Caco-2 (cell line): ENCODE measurements around the gene ALOX12B. TPM values are rescaled to one million over a fixed set of nuclear protein-coding genes. Genes with fewer than 3 reads are reported as not detected.

Experiments used
- BruUV-seq: library from RNA; stranded (reverse); fragments of 400-500 nt; replicated peaks from 2 replicates; lab custom pipeline; 2021; lab: Mats Ljungman, UMichigan
- CTCF ChIA-PET: fragments of 300-600 bp; sonication (Branson Sonifier 250); formaldehyde crosslinking; loops from one replicate; lab custom pipeline; 2022; ENCODE audit warnings: antibody characterized with exemption; lab: Charles Lee
- POLR2A ChIA-PET: fragments of 300-600 bp; sonication (Branson Sonifier 250); formaldehyde crosslinking; loops from one replicate; lab custom pipeline; 2022; ENCODE audit warnings: antibody characterized with exemption; lab: Charles Lee
- DNase-seq, 2 experiments: peaks; one replicate each; pipeline versions ENCODE4 v3.0.0 to v3.0.0-alpha.2; 2020 to 2022
- H3K27me3 ChIP-seq: replicated peaks from 2 replicates; pipeline ENCODE4 v1.6.0; 2011; ENCODE audit warnings: low read length; ENCODE audit not compliant: control insufficient read depth, insufficient read depth
- H3K36me3 ChIP-seq: 2 replicates; pipeline ENCODE4 v1.5.1; 2011; ENCODE audit warnings: low read length; ENCODE audit not compliant: control insufficient read depth, insufficient read depth
- H3K4me1 ChIP-seq: fragments of 250-450 bp; sonication (Bioruptor Pico); 2 replicates; pipeline ENCODE4 v1.5.1; 2020; ENCODE audit warnings: mild to moderate bottlenecking
- H3K4me3 ChIP-seq: 2 replicates; pipeline ENCODE4 v1.5.1; 2011; ENCODE audit warnings: low read depth, mild to moderate bottlenecking, control low read depth, low read length
- H3K9me3 ChIP-seq: fragments of 250-450 bp; sonication (Bioruptor Pico); 2 replicates; pipeline ENCODE4 v1.5.1; 2020; ENCODE audit warnings: mild to moderate bottlenecking, moderate library complexity
- H3K27ac Mint-ChIP-seq: one replicate; pipeline ENCODE4 v1.8.0; 2022; ENCODE audit warnings: mixed read lengths; ENCODE audit not compliant: unreplicated experiment
- H3K27me3 Mint-ChIP-seq: one replicate; pipeline ENCODE4 v1.8.0; 2022; ENCODE audit warnings: mixed read lengths; ENCODE audit not compliant: insufficient read depth, unreplicated experiment
- H3K36me3 Mint-ChIP-seq: one replicate; pipeline ENCODE4 v1.8.0; 2022; ENCODE audit warnings: mild to moderate bottlenecking, mixed read lengths; ENCODE audit not compliant: insufficient read depth, unreplicated experiment
- H3K4me1 Mint-ChIP-seq: one replicate; pipeline ENCODE4 v1.8.0; 2022; ENCODE audit warnings: low read depth, mixed read lengths; ENCODE audit not compliant: unreplicated experiment
- H3K4me3 Mint-ChIP-seq: one replicate; pipeline ENCODE4 v1.8.0; 2022; ENCODE audit warnings: mild to moderate bottlenecking, moderate library complexity, mixed read lengths; ENCODE audit not compliant: unreplicated experiment
- H3K9me3 Mint-ChIP-seq: one replicate; pipeline ENCODE4 v1.8.0; 2022; ENCODE audit warnings: mixed read lengths; ENCODE audit not compliant: unreplicated experiment
- intact Hi-C: fragments of 100-400 bp; cut with micrococcal nuclease; formaldehyde crosslinking; loops from one replicate; pipeline ENCODE4 v1.10.0; 2022; ENCODE audit not compliant: unreplicated experiment
- total RNA-seq: library from RNA; stranded (reverse); gene quantifications from 2 replicates; pipeline ENCODE4 v1.2.3, GENCODE V29; 2022
- TF ChIP-seq, protein P1 (sequence below), 2 experiments: fragments of 200-600 bp in 1 of 2; IDR thresholded peaks; 1 replicate in 1 of 2; 2 replicates in 1 of 2; pipeline versions ENCODE4 v1.5.1 to v1.8.0; 2011 to 2022; ENCODE audit warnings: antibody characterized with exemption in 1 of 2, control low read depth in 1 of 2, inconsistent platforms in 1 of 2, low read depth in 1 of 2, low read length in 1 of 2, mild to moderate bottlenecking in 1 of 2, moderate library complexity in 1 of 2; ENCODE audit not compliant: insufficient read depth in 1 of 2, severe bottlenecking in 1 of 2, unreplicated experiment in 1 of 2

ALOX12B gene
- total RNA-seq, 1 experiment from 2014 or later = 0.34 TPM

DNA sequence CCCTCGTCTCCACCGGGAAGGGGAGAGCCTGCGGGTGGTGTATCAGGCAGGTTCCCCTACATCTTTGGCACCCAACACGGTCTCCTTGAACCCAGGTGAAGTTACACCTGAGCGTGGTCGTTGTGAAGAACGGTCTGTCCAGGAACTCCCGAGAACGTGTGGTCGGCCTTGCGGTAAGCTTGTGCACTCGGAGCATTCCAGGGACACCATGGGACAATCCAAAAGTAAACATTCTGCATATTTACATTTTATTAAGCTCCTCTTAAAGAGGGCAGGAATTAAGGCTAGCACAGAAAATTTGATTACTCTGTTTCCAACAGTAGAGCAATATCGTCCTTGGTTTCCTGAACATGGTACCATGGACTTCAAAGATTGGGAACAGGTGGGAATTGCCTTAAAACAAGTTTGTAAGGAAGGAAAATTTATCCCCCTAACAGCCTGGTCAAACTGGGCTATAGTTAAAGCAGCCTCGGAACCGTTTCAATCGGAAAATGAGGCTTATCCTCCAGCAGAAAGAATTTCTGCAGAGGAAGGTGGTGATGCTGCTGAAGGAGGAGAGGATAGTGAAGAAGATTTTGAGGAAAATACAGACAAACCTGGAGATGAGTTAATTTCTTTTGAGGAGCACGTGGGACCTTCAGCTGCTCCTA is 30.4 kb downstream of the ALOX12B start:
- peaks cover 14% of the 10 kb centered on the region for H3K4me1 ChIP-seq
- TF ChIP-seq, protein P1, sequence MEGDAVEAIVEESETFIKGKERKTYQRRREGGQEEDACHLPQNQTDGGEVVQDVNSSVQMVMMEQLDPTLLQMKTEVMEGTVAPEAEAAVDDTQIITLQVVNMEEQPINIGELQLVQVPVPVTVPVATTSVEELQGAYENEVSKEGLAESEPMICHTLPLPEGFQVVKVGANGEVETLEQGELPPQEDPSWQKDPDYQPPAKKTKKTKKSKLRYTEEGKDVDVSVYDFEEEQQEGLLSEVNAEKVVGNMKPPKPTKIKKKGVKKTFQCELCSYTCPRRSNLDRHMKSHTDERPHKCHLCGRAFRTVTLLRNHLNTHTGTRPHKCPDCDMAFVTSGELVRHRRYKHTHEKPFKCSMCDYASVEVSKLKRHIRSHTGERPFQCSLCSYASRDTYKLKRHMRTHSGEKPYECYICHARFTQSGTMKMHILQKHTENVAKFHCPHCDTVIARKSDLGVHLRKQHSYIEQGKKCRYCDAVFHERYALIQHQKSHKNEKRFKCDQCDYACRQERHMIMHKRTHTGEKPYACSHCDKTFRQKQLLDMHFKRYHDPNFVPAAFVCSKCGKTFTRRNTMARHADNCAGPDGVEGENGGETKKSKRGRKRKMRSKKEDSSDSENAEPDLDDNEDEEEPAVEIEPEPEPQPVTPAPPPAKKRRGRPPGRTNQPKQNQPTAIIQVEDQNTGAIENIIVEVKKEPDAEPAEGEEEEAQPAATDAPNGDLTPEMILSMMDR (IDR thresholded peaks at IDR 0.05; ENCODE audit: insufficient read depth in 1 of 2, low read depth in 1 of 2, low read length in 1 of 2, severe bottlenecking in 1 of 2, unreplicated experiment in 1 of 2) = no peak
- ChIA-PET POLR2A (interaction anchor here (0.6 to 1.4 kb wide), 9 partner anchors 16 to 473 kb away, joined by 3 to 8 read pairs (median 3); partner anchors contain the start of genes RNF227 and TP53), CTCF (interaction anchor here (0.6 to 2.8 kb wide), 9 partner anchors 15 to 200 kb away, joined by 3 to 25 read pairs (median 4); partner anchors contain the start of gene NAA38)
- peak overlapping the region; percentile 46 for H3K4me3 ChIP-seq
- H3K9me3 ChIP-seq = no peaks in the 10 kb centered on the region
- no peaks in the 10 kb centered on the region for H3K36me3 ChIP-seq
- H3K27ac Mint-ChIP-seq = peak overlapping the region; percentile 90
- H3K36me3 Mint-ChIP-seq = peaks cover 6% of the 10 kb centered on the region
- intact Hi-C loops = loop anchor here (1.0 to 2.0 kb wide), 6 partner anchors 16 to 194 kb away; partner anchors contain the start of gene ALOXE3
- no peaks in the 10 kb centered on the region for H3K27me3 ChIP-seq
- no peaks in the 10 kb centered on the region for H3K27me3 Mint-ChIP-seq
- H3K4me1 Mint-ChIP-seq = peaks cover 13% of the 10 kb centered on the region
- peak overlapping the region; percentile 83 for H3K4me3 Mint-ChIP-seq
- DNase-seq = peak in 1 of 2 experiments; percentile 28
- no peaks in the 10 kb centered on the region for H3K9me3 Mint-ChIP-seq
- TSS peak; percentile 81 for BruUV-seq

DNA sequence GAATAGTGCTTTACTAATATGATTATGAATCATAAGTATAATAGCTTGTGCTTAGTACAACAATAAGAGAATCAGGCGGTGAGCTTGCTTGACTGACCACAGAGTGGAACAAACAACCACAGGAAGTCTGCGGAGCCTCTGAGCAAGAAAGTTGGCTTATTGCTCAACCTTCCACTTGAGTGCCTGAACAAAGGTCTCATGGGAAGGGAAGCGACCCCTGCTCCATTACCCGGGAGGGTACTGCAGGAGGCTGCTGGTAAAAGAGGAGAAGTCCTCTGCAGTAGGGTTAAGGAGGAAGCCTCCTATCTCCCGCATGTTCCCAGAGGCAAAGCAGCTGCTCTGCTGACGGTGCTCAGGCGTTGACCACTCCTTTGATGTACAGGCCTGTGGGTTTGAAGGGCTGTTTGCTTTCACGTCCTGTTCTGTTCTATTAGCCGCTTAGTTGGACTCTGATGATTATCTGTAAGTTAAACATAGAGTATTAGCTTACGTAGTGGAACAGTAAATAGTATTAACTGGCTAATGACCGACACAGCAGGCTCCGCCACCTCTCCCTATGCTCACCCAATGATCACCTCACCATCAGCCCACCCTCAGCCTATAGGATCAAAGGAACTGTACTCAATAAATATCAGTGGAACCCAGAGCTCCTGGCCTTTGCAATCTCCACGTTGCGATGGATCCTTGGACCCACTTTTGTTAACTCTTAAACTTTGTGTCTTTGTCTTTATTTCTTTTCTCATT is 31.1 kb downstream of the ALOX12B start:
- no peaks in the 10 kb centered on the region for H3K27me3 Mint-ChIP-seq
- H3K36me3 ChIP-seq = no peaks in the 10 kb centered on the region
- peak overlapping the region; percentile 83 for H3K4me3 Mint-ChIP-seq
- no peaks in the 10 kb centered on the region for H3K9me3 ChIP-seq
- TSS peak; percentile 80 for BruUV-seq
- CTCF ChIA-PET = interaction anchor here (0.6 to 2.8 kb wide), 9 partner anchors 15 to 199 kb away, joined by 3 to 25 read pairs (median 4); partner anchors contain the start of gene NAA38
- H3K4me1 Mint-ChIP-seq = peaks cover 13% of the 10 kb centered on the region
- POLR2A ChIA-PET = interaction anchor here (0.6 to 1.4 kb wide), 11 partner anchors 15 to 472 kb away, joined by 3 to 8 read pairs (median 3); partner anchors contain the start of genes RNF227 and TP53
- intact Hi-C loops = loop anchor here (2.0 kb wide), 5 partner anchors 16 to 194 kb away; partner anchors contain the start of gene ALOXE3
- peaks cover 6% of the 10 kb centered on the region for H3K36me3 Mint-ChIP-seq
- no peaks in the 10 kb centered on the region for H3K27me3 ChIP-seq
- H3K27ac Mint-ChIP-seq = peak overlapping the region; percentile 90
- TF ChIP-seq, protein P1 (IDR thresholded peaks at IDR 0.05; ENCODE audit: insufficient read depth in 1 of 2, low read depth in 1 of 2, low read length in 1 of 2, severe bottlenecking in 1 of 2, unreplicated experiment in 1 of 2) = no peak
- H3K4me3 ChIP-seq = peak overlapping the region; percentile 46
- peak; percentile 80 to 88 for DNase-seq
- peaks cover 14% of the 10 kb centered on the region for H3K4me1 ChIP-seq
- H3K9me3 Mint-ChIP-seq = no peaks in the 10 kb centered on the region

DNA sequence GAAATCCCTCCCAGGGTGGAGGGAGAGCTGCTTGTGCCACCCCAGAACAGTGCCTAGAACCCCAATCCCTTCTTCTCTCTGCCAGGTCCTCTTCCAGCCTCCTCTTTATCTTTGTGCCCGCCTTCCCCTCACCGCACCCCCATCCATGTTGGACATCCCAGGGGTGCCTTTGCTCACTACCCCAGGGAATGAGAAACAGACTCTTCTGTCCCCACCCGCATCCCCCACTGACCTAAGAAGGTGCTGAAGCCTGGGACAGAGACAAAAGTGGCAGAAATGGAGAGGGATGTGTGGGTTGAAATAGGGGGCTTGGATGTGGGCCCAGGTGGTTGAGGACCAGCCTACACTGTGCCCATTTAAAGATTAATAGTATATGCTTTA is 31.7 kb downstream of the ALOX12B start:
- H3K27me3 ChIP-seq = no peaks in the 10 kb centered on the region
- TF ChIP-seq, protein P1 (IDR thresholded peaks at IDR 0.05; ENCODE audit: insufficient read depth in 1 of 2, low read depth in 1 of 2, low read length in 1 of 2, severe bottlenecking in 1 of 2, unreplicated experiment in 1 of 2) = no peak
- CTCF ChIA-PET = interaction anchor here (0.6 to 2.8 kb wide), 6 partner anchors 14 to 123 kb away, joined by 3 to 25 read pairs (median 5); no protein-coding TSS in a partner anchor
- no peaks in the 10 kb centered on the region for H3K9me3 ChIP-seq
- peaks cover 13% of the 10 kb centered on the region for H3K4me1 Mint-ChIP-seq
- no peaks in the 10 kb centered on the region for H3K27me3 Mint-ChIP-seq
- no TSS peak for BruUV-seq
- peaks cover 14% of the 10 kb centered on the region for H3K4me1 ChIP-seq
- no peak for DNase-seq
- intact Hi-C loops = loop anchor here (1.0 to 2.0 kb wide), 6 partner anchors 15 to 193 kb away; partner anchors contain the start of gene ALOXE3
- H3K36me3 Mint-ChIP-seq = peaks cover 6% of the 10 kb centered on the region
- H3K4me3 Mint-ChIP-seq = peak overlapping the region; percentile 83
- no peaks in the 10 kb centered on the region for H3K9me3 Mint-ChIP-seq
- H3K27ac Mint-ChIP-seq = peak overlapping the region; percentile 90
- POLR2A ChIA-PET = interaction anchor here (0.6 to 1.4 kb wide), 5 partner anchors 40 to 472 kb away, joined by 3 to 8 read pairs (median 3); partner anchors contain the start of gene TP53
- no peaks in the 10 kb centered on the region for H3K36me3 ChIP-seq
- no peak overlapping the region for H3K4me3 ChIP-seq
